B cell (primary cell): ENCODE results near the gene SIPA1L3. TPM values are rescaled to one million over a fixed set of nuclear protein-coding genes. Genes with fewer than 3 reads are reported as not detected.

Experiments
- ATAC-seq: fragments of 200-7000 bp; cut with Tn5 transposase; one replicate; pipeline ENCODE4 v1.10.0; 2021; ENCODE audit warnings: low read depth, mild to moderate bottlenecking, moderate number of reproducible peaks, moderate library complexity
- CTCF ChIA-PET: fragments of 350-600 bp; sonication (Branson Sonifier 250); formaldehyde crosslinking; loops from one replicate; lab custom pipeline; 2021; ENCODE audit warnings: antibody characterized with exemption, inconsistent platforms; lab: Charles Lee
- POLR2A ChIA-PET: fragments of 350-600 bp; sonication (Branson Sonifier 250); formaldehyde crosslinking; loops from one replicate; lab custom pipeline; 2021; ENCODE audit warnings: antibody characterized with exemption; lab: Charles Lee
- DNase-seq: peaks from one replicate; pipeline ENCODE4 v3.0.0; 2013
- H2AFZ ChIP-seq: 2 replicates; pipeline ENCODE4 v1.6.1; 2012; ENCODE audit warnings: mild to moderate bottlenecking, low read depth, low read length; ENCODE audit not compliant: insufficient read depth, poor library complexity, severe bottlenecking
- H3K27ac ChIP-seq, 2 donors: 1 replicate in 1 of 2; 2 replicates in 1 of 2; pipeline ENCODE4 v1.5.1; 2012 to 2013; ENCODE audit warnings: low read length in 2 of 2, mild to moderate bottlenecking in 2 of 2, moderate library complexity in 1 of 2
- H3K27me3 ChIP-seq, 4 experiments: fragments of 200-600 bp in 1 of 4; sonication (generic) in 1 of 4; replicated peaks in 1 of 4; 1 replicate in 2 of 4; 2 replicates in 2 of 4; pipeline versions ENCODE4 v1.6.1 to v1.7.0; 2013 to 2016; ENCODE audit warnings: low read length in 3 of 4, mild to moderate bottlenecking in 2 of 4, mixed read lengths in 1 of 4, moderate library complexity in 1 of 4; ENCODE audit not compliant: insufficient read depth in 4 of 4, control insufficient read depth in 3 of 4; ENCODE audit errors: control extremely low read depth in 1 of 4
- H3K36me3 ChIP-seq, 2 experiments: replicated peaks in 1 of 2; 1 replicate in 1 of 2; 2 replicates in 1 of 2; pipeline versions ENCODE4 v1.6.1 to v1.7.1; 2013; ENCODE audit warnings: low read length in 1 of 2; ENCODE audit not compliant: insufficient read depth in 2 of 2, control insufficient read depth in 1 of 2; ENCODE audit errors: control extremely low read depth in 1 of 2, extremely low read depth in 1 of 2
- H3K4me1 ChIP-seq, 2 donors: fragments of 200-600 bp in 1 of 2; sonication (generic) in 1 of 2; 1 replicate in 1 of 2; 2 replicates in 1 of 2; pipeline versions ENCODE4 v1.5.1 to v1.6.1; 2013 to 2017; ENCODE audit warnings: low read length in 2 of 2; ENCODE audit not compliant: control insufficient read depth in 2 of 2, insufficient read depth in 2 of 2
- H3K4me2 ChIP-seq: replicated peaks from 2 replicates; pipeline ENCODE3; 2012; ENCODE audit warnings: mild to moderate bottlenecking, low read depth, low read length; ENCODE audit not compliant: poor library complexity, severe bottlenecking
- H3K4me3 ChIP-seq, 5 experiments: fragments of 200-600 bp in 1 of 5; sonication (generic) in 1 of 5; 1 replicate in 3 of 5; 2 replicates in 2 of 5; pipeline versions ENCODE4 v1.5.1 to v1.7.0; 2011 to 2016; ENCODE audit warnings: low read length in 4 of 5, mild to moderate bottlenecking in 4 of 5, low read depth in 2 of 5, control low read depth in 1 of 5, moderate library complexity in 1 of 5; ENCODE audit not compliant: insufficient read depth in 1 of 5; ENCODE audit errors: control extremely low read depth in 1 of 5, extremely low read depth in 1 of 5
- H3K79me2 ChIP-seq: fragments of 200-600 bp; sonication (generic); one replicate; pipeline ENCODE4 v1.6.0; 2016; ENCODE audit warnings: low read length; ENCODE audit not compliant: control insufficient read depth, insufficient read depth
- H3K9ac ChIP-seq: fragments of 200-600 bp; sonication (generic); 2 replicates; pipeline ENCODE4 v1.6.1; 2017; ENCODE audit warnings: mild to moderate bottlenecking, low read length, moderate library complexity
- H3K9me3 ChIP-seq, 3 donors: one replicate each; pipeline versions ENCODE4 v1.6.1 to v1.7.1; 2013; ENCODE audit warnings: low read length in 2 of 3; ENCODE audit not compliant: control insufficient read depth in 2 of 3, insufficient read depth in 1 of 3; ENCODE audit errors: control extremely low read depth in 1 of 3
- H4K20me1 ChIP-seq: 2 replicates; pipeline ENCODE4 v1.6.0; 2012; ENCODE audit warnings: mild to moderate bottlenecking, low read length; ENCODE audit not compliant: insufficient read depth, control insufficient read depth, poor library complexity, severe bottlenecking
- H3K27ac Mint-ChIP-seq: one replicate; pipeline ENCODE4 v1.8.0; 2021; ENCODE audit warnings: mixed read lengths
- H3K27me3 Mint-ChIP-seq: one replicate; pipeline ENCODE4 v1.8.0; 2021; ENCODE audit warnings: mixed read lengths
- H3K4me1 Mint-ChIP-seq: one replicate; pipeline ENCODE4 v1.8.0; 2021; ENCODE audit warnings: mixed read lengths
- H3K4me3 Mint-ChIP-seq: one replicate; pipeline ENCODE4 v1.8.0; 2021; ENCODE audit warnings: mixed read lengths
- H3K9me3 Mint-ChIP-seq: one replicate; pipeline ENCODE4 v1.8.0; 2022; ENCODE audit warnings: mixed read lengths; ENCODE audit not compliant: insufficient read depth
- EZH2 ChIP-seq: IDR thresholded peaks from 2 replicates; pipeline ENCODE4 v1.6.1; 2012; ENCODE audit warnings: borderline replicate concordance, low read depth, mild to moderate bottlenecking, moderate library complexity, low read length; ENCODE audit not compliant: insufficient read depth, poor library complexity, severe bottlenecking
- WGBS: methylation state at CpG from one replicate; pipeline ENCODE4 v1.1.5; 2013; ENCODE audit warnings: missing lambda C conversion rate; ENCODE audit not compliant: insufficient coverage; 5-methylcytosine and 5-hydroxymethylcytosine counted together
- intact Hi-C: fragments of 100-400 bp; cut with micrococcal nuclease; formaldehyde crosslinking; loops from one replicate; pipeline ENCODE4 v1.10.0; 2022
- polyA plus RNA-seq: library from polyadenylated mRNA; depleted of rRNA; stranded (reverse); fragments of >200 nt; gene quantifications from 2 replicates; pipeline ENCODE4 v1.2.3, GENCODE V29; 2012
- total RNA-seq, 2 donors: library from RNA; stranded (reverse); fragments of 120-200 nt in 1 of 2; gene quantifications; 1 replicate in 1 of 2; 2 replicates in 1 of 2; pipeline versions ENCODE4 v1.2.3 to v1.2.4, GENCODE V29; 2013 to 2022
- TF ChIP-seq, protein P1 (sequence below): fragments of 200-600 bp; IDR thresholded peaks from one replicate; pipeline ENCODE4 v1.8.0; 2022; ENCODE audit warnings: antibody characterized with exemption, mild to moderate bottlenecking

SIPA1L3 gene
- total and polyA plus RNA-seq, 2 donors (not counting 1 experiment from before 2014, with no cell fraction given): 48.3 to 295 TPM

DNA sequence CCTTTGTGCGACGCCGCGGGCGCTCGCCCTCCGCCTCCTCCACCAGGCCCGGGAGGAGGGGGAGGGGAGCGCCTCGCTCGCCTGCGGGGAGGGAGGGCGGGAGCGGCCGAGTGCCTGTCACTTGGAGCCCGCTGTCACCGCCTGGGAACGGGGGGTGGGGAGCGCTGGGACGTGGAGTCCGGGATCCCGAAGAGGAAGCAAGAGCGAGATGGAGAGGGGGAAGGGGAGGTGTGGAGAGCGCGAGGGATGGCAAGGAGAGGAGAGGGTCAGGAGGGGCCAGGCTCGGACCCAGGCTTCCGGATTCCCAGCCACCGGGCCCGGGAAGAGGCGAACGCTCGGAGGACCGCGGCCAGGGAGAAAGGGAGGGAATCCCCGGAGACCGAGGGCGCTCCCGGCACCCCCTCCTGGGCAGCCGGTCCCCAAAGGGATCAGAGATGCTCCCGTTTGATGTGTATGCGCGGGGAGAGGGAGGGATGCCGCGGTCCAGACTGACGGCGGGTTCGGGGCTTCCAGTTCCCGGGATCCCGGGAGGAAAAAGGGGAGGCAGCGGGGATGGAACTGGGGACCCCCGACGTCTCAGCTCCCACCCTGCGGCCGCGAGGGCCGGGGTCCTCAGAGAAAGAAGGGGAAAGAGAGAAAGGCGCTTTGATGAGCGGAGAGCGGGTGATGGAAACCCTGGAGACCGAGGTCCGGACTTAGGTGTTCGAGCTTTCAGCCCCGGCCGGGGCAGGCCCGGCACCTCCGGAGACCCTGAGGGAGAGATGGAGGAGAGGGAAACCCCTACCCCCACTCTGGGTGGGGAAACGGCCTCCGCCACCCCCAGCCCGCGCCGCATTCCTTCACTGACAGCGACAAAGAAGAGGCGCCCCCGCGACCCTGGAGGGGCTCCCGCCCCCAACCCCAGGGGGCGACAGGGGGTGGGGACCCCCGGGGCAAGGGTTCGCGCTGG is 321.8 kb downstream of the SIPA1L3 start:
- Mint-ChIP-seq H3K27ac (no peak overlapping the region), H3K4me1 (peaks cover 26% of the 10 kb centered on the region)

More for the DNA sequence above, 321.8 kb downstream of the SIPA1L3 start:
- H3K79me2 ChIP-seq: no peaks in the 10 kb centered on the region
- POLR2A ChIA-PET: interaction anchor here (0.5 kb wide), 1 partner anchor 149 kb away, joined by 6 read pairs; no protein-coding TSS in a partner anchor
- peaks cover 28 to 32% of the 10 kb centered on the region in 2 donors for H3K4me1 ChIP-seq
- 4% methylated on average over 48 of the region's 80 CpGs for WGBS
- ATAC-seq (no peak), DNase-seq (peak; percentile 41)
- Mint-ChIP-seq H3K4me3 (peak overlapping the region; percentile 53), H3K9me3 (no peaks in the 10 kb centered on the region), H3K27me3 (peaks cover 39% of the 10 kb centered on the region)
- peak; percentile 98 for TF ChIP-seq EZH2
- TF ChIP-seq, protein P1, sequence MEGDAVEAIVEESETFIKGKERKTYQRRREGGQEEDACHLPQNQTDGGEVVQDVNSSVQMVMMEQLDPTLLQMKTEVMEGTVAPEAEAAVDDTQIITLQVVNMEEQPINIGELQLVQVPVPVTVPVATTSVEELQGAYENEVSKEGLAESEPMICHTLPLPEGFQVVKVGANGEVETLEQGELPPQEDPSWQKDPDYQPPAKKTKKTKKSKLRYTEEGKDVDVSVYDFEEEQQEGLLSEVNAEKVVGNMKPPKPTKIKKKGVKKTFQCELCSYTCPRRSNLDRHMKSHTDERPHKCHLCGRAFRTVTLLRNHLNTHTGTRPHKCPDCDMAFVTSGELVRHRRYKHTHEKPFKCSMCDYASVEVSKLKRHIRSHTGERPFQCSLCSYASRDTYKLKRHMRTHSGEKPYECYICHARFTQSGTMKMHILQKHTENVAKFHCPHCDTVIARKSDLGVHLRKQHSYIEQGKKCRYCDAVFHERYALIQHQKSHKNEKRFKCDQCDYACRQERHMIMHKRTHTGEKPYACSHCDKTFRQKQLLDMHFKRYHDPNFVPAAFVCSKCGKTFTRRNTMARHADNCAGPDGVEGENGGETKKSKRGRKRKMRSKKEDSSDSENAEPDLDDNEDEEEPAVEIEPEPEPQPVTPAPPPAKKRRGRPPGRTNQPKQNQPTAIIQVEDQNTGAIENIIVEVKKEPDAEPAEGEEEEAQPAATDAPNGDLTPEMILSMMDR: no peak
- intact Hi-C loops: loop anchor here (1.0 to 10.0 kb wide), 2 partner anchors 15 to 324 kb away; partner anchors contain the start of genes SIPA1L3 and WDR87
- H3K4me3 ChIP-seq: peak overlapping the region in 2 of 5 experiments; percentile 9 to 12
- peak overlapping the region; percentile 26 for H3K9ac ChIP-seq
- no peak overlapping the region for H3K27ac ChIP-seq
- no peaks in the 10 kb centered on the region for H3K36me3 ChIP-seq
- peak overlapping the region; percentile 74 for H3K4me2 ChIP-seq
- peaks cover 0 to 83% (median 36%) of the 10 kb centered on the region in 4 experiments for H3K27me3 ChIP-seq
- H2AFZ ChIP-seq: no peak overlapping the region
- CTCF ChIA-PET: interaction anchor here (2.4 kb wide), 1 partner anchor 15 kb away, joined by 14 read pairs; no protein-coding TSS in a partner anchor
- H3K9me3 ChIP-seq: peaks cover 0 to 18% (median 0%) of the 10 kb centered on the region in 3 donors
- H4K20me1 ChIP-seq: no peaks in the 10 kb centered on the region
